Prostate gland (tissue), 2 donors: ENCODE data around the gene NMUR2. TPM values are rescaled to one million over a fixed set of nuclear protein-coding genes. Genes with fewer than 3 reads are reported as not detected.

ENCODE experiments used
- DNase-seq: peaks from one replicate; pipeline ENCODE4 v3.0.0-alpha.2; 2019; ENCODE audit warnings: low spot score
- H3K27ac ChIP-seq, 2 donors: fragments of 200-600 bp; sonication (generic); 2 replicates each; pipeline ENCODE4 v1.5.1; 2017 to 2019
- H3K27me3 ChIP-seq: fragments of 200-600 bp; sonication (generic); replicated peaks from 2 replicates; pipeline ENCODE4 v1.5.1; 2019; ENCODE audit not compliant: insufficient read depth
- H3K36me3 ChIP-seq, 2 donors: fragments of 200-600 bp; sonication (generic); 1 replicate in 1 of 2; 2 replicates in 1 of 2; pipeline versions ENCODE4 v1.5.1 to v1.8.1; 2017 to 2019
- H3K4me1 ChIP-seq: fragments of 200-600 bp; sonication (generic); replicated peaks from 2 replicates; pipeline ENCODE4 v1.5.1; 2019
- H3K4me3 ChIP-seq, 2 donors: fragments of 200-600 bp; sonication (generic); 2 replicates each; pipeline ENCODE4 v1.5.1; 2017 to 2019
- H3K9me3 ChIP-seq: fragments of 200-600 bp; sonication (generic); 2 replicates; pipeline ENCODE4 v1.5.1; 2017
- POLR2A ChIP-seq: fragments of 450-650 bp; IDR thresholded peaks from one replicate; pipeline ENCODE4 v1.6.1; 2016; ENCODE audit warnings: antibody characterized with exemption, mild to moderate bottlenecking
- POLR2AphosphoS5 ChIP-seq: sonication (generic); formaldehyde crosslinking; IDR thresholded peaks from one replicate; pipeline ENCODE4 v1.6.1; 2017; ENCODE audit warnings: antibody characterized with exemption
- WGBS: methylation state at CpG from one replicate; pipeline ENCODE4 v1.1.5; 2018; 5-methylcytosine and 5-hydroxymethylcytosine counted together
- intact Hi-C: fragments of 100-400 bp; cut with DNase I; formaldehyde crosslinking; loops from one replicate; pipeline ENCODE4 v1.14.2; 2022
- total RNA-seq, 2 donors: library from RNA; depleted of rRNA; stranded (reverse); fragments of >200 nt; gene quantifications; one replicate each; pipeline ENCODE4 v1.1.0, GENCODE V29; 2016
- TF ChIP-seq, protein P1 (sequence below), 4 experiments: fragments of 200-600 bp in 2 of 4; fragments of 450-650 bp in 2 of 4; sonication (generic) in 2 of 4; IDR thresholded peaks; 1 replicate in 3 of 4; 2 replicates in 1 of 4; pipeline ENCODE4 v1.5.1; 2016 to 2019; ENCODE audit warnings: antibody characterized with exemption in 4 of 4, mild to moderate bottlenecking in 2 of 4, moderate library complexity in 2 of 4

NMUR2 gene
- total RNA-seq, 2 donors from 2014 or later = 7.0 TPM; not detected in 1

DNA sequence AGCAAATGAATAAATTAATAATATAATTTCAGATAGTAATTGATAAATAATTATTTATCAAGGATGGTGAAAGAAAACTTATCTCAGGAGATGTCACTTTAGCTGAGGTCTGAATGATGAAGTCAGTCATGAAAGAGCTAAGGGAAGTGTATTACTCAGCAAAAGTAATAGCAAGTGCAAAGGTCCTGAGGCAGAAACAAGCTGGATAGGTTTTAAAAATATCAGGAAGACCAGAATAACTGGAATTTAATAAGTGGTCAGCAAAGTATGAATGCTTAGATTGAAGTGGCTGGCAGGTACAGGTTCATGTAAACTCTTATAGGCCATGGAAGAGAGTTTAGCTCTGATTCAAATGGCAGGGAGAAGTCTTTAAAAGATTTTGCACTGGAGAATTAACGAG, 1.0 kb upstream of the NMUR2 start:
- DNase-seq = no peak
- intact Hi-C loops = no loop called here
- no peaks in the 10 kb centered on the region for H3K27me3 ChIP-seq
- no peaks in the 10 kb centered on the region for H3K4me1 ChIP-seq
- no peaks in the 10 kb centered on the region for H3K36me3 ChIP-seq
- WGBS = 95% methylated on average over 1 of the region's 1 CpG
- no peak overlapping the region for H3K27ac ChIP-seq
- no peak overlapping the region for H3K4me3 ChIP-seq
- H3K9me3 ChIP-seq = no peaks in the 10 kb centered on the region
- TF ChIP-seq POLR2A = no peak
- TF ChIP-seq POLR2AphosphoS5 = no peak
- TF ChIP-seq, protein P1, sequence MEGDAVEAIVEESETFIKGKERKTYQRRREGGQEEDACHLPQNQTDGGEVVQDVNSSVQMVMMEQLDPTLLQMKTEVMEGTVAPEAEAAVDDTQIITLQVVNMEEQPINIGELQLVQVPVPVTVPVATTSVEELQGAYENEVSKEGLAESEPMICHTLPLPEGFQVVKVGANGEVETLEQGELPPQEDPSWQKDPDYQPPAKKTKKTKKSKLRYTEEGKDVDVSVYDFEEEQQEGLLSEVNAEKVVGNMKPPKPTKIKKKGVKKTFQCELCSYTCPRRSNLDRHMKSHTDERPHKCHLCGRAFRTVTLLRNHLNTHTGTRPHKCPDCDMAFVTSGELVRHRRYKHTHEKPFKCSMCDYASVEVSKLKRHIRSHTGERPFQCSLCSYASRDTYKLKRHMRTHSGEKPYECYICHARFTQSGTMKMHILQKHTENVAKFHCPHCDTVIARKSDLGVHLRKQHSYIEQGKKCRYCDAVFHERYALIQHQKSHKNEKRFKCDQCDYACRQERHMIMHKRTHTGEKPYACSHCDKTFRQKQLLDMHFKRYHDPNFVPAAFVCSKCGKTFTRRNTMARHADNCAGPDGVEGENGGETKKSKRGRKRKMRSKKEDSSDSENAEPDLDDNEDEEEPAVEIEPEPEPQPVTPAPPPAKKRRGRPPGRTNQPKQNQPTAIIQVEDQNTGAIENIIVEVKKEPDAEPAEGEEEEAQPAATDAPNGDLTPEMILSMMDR (IDR thresholded peaks at IDR 0.05) = no peak

DNA sequence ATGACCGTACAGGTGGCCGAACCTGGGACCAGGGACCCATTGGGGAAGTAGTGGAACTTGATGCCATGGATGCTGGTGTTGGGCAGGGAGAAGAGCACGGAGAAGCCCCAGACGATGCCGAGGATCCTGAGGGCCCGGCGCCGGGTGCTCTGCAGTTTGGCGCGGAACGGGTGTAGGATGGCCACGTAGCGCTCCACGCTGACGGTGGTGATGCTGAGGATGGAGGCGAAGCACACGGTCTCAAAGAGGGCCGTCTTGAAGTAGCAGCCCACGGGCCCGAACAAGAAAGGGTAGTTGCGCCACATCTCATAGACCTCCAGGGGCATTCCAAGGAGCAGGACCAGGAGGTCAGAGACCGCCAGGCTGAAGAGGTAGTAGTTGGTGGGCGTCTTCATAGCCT, 585 bp downstream of the NMUR2 start:
- TF ChIP-seq, protein P1 (IDR thresholded peaks at IDR 0.05) = no peak
- TF ChIP-seq POLR2AphosphoS5 = no peak
- TF ChIP-seq POLR2A = no peak
- Histone ChIP-seq H3K9me3 (no peaks in the 10 kb centered on the region), H3K4me1 (no peaks in the 10 kb centered on the region), H3K4me3 (no peak overlapping the region), H3K36me3 (no peaks in the 10 kb centered on the region), H3K27me3 (no peaks in the 10 kb centered on the region), H3K27ac (no peak overlapping the region)
- intact Hi-C loops = no loop called here
- no peak for DNase-seq
- WGBS = 95% methylated on average over 23 of the region's 23 CpGs

DNA sequence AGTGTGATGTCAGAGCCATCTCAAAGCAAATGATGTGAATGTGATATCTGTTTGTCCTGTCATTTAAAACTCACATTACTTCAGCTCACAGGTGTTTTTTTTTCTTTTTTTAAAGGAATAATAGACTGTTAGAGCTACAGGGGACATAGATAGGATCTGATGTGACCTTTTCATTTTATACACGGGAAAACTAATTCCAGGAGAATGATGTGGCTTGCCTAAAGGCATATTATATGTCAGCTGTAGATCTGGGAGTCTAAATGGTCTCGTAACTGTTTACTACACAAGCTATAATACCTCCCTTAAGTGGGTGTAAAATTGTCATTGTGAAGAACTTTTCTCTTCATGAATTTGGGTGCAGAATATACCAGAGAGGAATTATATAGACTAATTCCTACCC, 2.0 kb downstream of the NMUR2 start:
- TF ChIP-seq POLR2A (no peak), POLR2AphosphoS5 (no peak)
- TF ChIP-seq, protein P1 (IDR thresholded peaks at IDR 0.05) = no peak
- no peak overlapping the region for H3K4me3 ChIP-seq
- 19% methylated on average over 2 of the region's 2 CpGs for WGBS
- intact Hi-C loops = no loop called here
- DNase-seq = no peak
- no peaks in the 10 kb centered on the region for H3K4me1 ChIP-seq
- no peak overlapping the region for H3K27ac ChIP-seq
- H3K27me3 ChIP-seq = no peaks in the 10 kb centered on the region
- no peaks in the 10 kb centered on the region for H3K9me3 ChIP-seq
- H3K36me3 ChIP-seq = no peaks in the 10 kb centered on the region

DNA sequence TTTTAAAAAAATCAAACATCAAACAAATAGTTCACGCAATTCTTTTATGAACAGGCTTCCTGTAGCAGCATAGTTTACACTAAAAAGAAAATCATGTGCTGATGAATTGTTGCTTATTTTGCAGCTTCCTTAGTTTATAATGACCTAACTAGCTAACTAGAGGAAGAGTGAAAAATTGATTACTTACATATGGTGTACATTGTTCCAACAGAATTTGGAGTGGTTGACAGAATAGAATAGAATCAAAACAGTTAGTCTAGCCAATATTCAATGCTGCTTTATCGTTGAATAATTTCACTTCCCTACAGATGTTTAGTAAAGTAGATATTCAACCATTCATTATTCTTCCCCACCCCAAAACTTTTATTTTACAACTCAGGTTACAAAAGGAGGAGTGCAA, 4.2 kb downstream of the NMUR2 start:
- no peak overlapping the region for H3K27ac ChIP-seq
- H3K9me3 ChIP-seq = no peaks in the 10 kb centered on the region
- no peaks in the 10 kb centered on the region for H3K36me3 ChIP-seq
- H3K4me3 ChIP-seq = no peak overlapping the region
- 51% methylated on average over 2 of the region's 2 CpGs for WGBS
- H3K27me3 ChIP-seq = no peaks in the 10 kb centered on the region
- TF ChIP-seq, protein P1 (IDR thresholded peaks at IDR 0.05) = no peak
- no peak for TF ChIP-seq POLR2AphosphoS5
- no peak for TF ChIP-seq POLR2A
- intact Hi-C loops = no loop called here
- no peak for DNase-seq
- no peaks in the 10 kb centered on the region for H3K4me1 ChIP-seq

DNA sequence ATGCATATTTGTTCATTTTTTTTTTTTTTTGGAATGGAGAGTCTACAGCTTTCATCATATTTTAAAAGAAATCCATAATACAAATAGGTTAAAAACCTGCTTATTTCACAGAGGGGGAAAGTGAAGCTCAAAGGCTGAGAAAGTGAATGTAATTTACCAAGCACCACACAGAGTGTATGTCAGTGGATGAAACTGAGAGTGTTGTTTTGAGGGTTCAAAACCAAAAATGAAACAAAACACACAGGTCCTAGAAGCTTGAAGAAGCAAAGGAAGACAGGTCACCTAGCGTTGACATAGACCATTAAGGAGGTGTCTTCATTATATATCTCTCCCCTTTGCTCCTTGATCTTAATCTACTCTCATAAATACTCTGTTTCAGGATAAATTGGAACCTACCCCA, 7.5 kb downstream of the NMUR2 start:
- H3K27ac ChIP-seq = no peak overlapping the region
- TF ChIP-seq POLR2A = no peak
- no peak for TF ChIP-seq POLR2AphosphoS5
- H3K27me3 ChIP-seq = no peaks in the 10 kb centered on the region
- 57% methylated on average over 1 of the region's 1 CpG for WGBS
- no peaks in the 10 kb centered on the region for H3K9me3 ChIP-seq
- H3K4me3 ChIP-seq = no peak overlapping the region
- intact Hi-C loops = no loop called here
- no peak for DNase-seq
- H3K36me3 ChIP-seq = no peaks in the 10 kb centered on the region
- no peaks in the 10 kb centered on the region for H3K4me1 ChIP-seq
